ENCODE data around the gene OASL.

- no peak for TF ChIP-seq MXI1 (conservative IDR thresholded peaks at IDR 0.05; ENCODE audit: poor library complexity, severe bottlenecking)
- no peak for TF ChIP-seq EP300 (conservative IDR thresholded peaks at IDR 0.05; ENCODE audit: poor library complexity, severe bottlenecking)
- TF ChIP-seq EZH2 (IDR thresholded peaks at IDR 0.05; ENCODE audit: borderline replicate concordance, insufficient read depth, low read length, poor library complexity, severe bottlenecking) = no peak
- no peak for TF ChIP-seq POLR2AphosphoS5 (IDR thresholded peaks at IDR 0.05)
- TF ChIP-seq CTCF (IDR thresholded peaks at IDR 0.05; ENCODE audit: poor library complexity, severe bottlenecking) = no peak
- no peak for TF ChIP-seq REST (IDR thresholded peaks at IDR 0.05; ENCODE audit: borderline replicate concordance)
Measured at GRCh38 chr12:121050725-121051124, 11.7 kb upstream of the OASL start.
